Activated CD4-positive, CD25-positive, alpha-beta regulatory T cell treated with anti-CD3 and anti-CD28 coated beads, Interleukin-2, amount 50 U/mL, for 16 hours (primary cell): ENCODE measurements around the gene QKI.

Experiments used
- DNase-seq: peaks from one replicate; pipeline ENCODE4 v3.0.0-alpha.2; 2020; ENCODE audit warnings: low read depth, low spot score

Gene QKI

DNA sequence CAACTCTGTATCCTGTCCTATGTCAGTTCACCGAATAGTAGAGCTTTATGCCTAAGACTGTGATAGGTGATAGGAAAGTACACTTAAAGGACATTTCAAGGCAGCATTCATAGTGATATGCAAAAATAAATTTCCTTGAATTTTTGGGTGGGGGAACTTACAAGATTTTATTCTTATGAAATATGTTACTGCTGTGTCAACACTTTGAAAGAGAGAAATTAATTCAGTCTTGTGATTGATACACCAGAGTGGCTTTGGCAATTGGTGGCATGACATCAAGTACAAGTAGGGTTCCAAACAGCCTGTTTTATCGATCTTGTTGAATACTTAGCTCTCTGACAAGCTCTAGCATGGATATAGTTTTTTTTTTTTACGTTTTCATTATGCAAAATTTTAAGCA, 72.3 kb downstream of the QKI start:
- no peak for DNase-seq

DNA sequence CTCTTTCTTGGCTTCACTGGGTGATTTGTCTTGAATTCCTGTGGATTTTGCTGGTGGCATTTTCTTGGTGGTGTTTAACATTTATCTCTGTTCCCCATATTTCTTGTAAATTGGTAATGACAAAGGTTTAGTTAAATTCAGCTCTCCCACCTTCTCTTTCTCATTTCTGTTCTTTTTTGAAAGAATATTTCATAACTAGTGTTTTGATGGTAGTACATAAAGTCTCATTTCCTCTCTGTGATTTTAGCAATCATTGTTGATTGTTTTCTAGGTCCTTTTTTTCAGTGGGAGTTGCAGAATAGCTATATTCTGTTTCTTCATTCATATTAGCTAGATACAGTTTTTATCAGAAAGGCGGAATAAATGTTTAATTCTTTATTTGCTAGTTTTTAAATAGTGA, 73.1 kb downstream of the QKI start:
- DNase-seq = no peak

DNA sequence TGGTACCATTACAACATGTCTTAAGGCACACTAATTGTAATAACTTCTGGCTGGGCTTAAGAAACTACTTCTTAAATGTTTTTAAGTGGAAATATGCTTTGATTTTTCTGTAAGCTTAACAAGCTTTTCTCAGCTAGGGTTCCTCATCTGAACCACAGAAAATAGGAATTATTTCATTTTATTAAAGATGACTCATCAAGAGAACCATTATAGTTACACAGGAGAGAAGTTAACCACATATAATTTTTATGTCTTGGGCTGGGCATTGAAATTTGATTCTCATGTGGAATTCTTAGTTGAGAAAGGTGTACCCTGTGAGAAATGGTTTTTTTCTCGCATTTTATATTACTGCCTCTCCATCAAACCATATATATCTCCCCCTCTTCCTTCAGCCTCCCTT, 75.1 kb downstream of the QKI start:
- no peak for DNase-seq

DNA sequence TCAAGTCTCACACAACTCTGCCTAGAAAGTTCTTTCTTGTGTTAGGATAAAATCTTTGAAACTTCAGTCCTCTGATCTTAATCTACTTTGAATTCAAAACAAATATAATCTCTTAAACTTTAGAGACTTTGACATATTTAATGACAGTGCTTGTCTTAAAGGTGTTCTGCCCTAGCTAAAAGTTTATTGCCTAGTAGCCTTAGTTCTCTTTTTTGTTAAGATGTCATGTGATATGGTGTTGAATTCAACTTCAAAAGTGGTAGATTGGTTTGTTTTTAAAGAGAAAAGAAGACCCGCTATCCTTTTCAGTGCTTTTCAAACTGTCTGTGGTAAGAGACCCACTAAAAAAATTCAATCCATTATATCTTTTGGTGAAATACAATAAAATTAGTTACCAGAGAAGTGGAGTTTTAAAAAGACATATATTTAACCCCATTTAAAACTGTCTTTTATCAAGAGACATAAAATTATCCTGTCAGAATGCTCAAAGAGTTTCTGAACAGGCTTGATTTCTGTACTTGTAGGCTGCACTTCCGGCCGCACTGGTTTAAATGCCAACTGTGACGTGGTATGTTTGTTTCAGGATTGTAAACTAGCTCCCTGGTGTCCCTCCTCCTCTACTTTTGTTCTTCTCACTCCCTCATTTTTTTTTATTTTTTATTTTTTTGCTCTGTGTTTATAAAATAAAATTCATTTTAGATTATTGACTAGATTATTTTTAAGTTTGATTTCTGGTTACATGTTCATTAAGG, 76.5 kb downstream of the QKI start:
- no peak for DNase-seq

DNA sequence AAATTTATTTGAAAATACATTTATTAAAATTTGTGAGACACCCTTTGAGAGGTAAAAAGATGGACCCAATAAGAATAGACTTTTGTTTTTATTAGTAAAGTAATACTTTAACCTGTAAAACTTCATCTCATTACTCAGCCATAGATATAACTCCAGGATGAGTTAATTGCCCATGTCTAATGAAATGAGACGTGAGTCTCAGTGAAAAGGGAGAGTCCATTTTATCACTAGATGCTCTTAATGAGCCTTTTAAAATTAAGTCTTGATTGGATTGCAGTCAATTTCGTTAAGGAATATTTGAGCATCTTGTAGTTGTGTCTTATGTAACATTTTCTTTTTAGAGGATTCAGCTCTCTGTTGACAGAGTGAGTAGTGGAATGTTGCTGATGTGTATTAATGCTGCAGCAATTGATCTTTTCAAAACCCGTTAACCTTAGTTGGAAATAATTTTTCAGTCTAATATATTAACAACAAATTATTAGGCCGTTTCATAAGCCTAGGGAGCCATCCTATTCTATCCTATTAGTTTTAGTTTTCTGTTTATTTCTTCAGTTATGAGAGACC, 77.3 kb downstream of the QKI start:
- DNase-seq = no peak

DNA sequence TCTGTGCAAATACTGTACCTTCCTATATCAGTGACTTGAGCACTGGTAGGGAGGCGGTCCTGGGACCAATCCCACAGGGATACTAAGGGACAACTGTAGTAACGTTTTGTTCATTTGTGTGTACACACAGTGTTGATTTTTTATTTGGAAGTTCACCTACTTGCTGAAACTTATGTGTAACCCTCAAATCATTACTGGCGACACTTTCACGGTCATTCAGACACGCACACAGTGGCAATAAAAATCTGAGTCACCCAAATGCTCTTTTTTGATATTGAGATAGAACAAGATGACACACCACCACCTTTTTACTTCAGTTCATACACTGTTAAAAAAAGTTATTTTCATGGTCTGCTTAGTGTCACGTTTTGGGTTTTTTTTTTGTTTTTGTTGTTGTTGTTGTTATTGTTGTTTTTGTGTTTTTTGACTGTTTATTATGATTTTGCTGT, 79.8 kb downstream of the QKI start:
- DNase-seq = no peak

DNA sequence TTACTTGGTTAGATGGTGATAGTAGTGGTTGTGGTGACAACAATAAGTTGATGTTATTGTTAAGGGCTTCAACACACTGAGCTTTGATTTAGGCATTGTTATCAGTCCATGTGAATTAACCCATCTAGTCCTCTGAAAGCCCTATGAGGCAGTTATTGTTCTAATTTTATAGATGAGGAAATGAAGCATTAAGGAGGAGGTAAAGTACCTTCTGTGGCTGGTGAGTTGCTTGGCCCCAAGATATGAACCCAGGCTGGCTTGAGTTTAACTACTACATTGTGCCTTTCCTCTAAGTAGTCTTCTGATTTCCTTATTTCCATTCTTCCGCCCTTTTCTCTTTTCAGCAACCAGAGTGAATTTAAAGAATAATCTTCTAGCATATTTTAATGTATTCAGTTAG, 81.7 kb downstream of the QKI start:
- no peak for DNase-seq

DNA sequence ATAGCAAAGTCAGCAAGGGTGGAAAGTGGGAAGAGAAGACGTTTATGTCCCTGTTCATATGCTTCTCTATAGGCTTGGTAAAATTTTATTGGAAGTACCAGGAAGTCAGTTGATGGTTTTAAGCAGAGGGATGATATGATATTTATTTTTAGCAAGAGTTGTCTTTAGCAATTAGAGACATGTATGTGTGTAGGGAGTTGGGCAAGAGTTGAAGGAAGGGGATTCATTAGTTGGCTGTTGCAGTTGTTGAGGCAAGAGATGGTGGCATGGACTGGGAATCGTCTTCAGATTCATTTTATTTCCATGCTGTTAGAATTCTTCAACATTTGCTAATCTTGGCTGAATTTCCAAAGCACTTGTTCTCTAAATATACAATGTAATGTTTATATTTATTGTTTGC, 85.6 kb downstream of the QKI start:
- no peak for DNase-seq

DNA sequence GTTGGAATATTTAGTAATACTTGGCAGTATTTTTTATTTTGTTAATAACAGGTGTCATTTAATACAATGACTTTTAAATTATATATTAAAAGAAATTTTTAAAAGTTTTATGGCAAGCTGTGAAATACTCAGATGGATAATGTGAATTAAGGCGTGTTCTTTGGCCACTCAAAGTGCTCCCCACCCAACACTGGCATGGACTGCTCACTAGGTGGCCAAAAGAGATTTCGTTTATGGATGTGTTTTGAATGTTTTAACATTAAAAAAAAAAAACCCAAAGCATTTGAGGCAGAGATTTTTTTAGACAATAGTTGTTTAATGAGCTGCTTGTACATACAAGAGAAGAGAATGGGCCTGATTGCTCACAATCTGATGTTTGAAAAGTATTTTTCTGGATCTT, 86.5 kb downstream of the QKI start:
- no peak for DNase-seq

DNA sequence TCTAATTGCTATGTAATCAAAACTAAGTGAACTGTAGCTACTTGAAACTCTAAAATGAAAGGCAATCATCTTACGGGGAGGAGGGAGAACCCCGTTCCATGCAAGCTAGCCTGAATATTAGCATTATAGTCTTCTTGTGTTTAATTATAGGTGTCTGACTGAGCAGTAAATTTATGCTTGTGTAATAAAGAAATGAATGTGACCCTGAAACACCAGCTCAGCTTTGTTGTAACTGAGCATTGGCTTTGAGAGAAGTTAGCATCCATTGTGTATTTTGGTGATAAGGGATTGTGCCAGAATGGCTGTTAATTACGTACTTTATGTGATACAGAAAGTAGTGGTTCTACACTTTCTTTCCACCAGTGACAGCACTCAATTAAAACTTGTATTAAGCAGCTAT, 86.9 kb downstream of the QKI start:
- no peak for DNase-seq

DNA sequence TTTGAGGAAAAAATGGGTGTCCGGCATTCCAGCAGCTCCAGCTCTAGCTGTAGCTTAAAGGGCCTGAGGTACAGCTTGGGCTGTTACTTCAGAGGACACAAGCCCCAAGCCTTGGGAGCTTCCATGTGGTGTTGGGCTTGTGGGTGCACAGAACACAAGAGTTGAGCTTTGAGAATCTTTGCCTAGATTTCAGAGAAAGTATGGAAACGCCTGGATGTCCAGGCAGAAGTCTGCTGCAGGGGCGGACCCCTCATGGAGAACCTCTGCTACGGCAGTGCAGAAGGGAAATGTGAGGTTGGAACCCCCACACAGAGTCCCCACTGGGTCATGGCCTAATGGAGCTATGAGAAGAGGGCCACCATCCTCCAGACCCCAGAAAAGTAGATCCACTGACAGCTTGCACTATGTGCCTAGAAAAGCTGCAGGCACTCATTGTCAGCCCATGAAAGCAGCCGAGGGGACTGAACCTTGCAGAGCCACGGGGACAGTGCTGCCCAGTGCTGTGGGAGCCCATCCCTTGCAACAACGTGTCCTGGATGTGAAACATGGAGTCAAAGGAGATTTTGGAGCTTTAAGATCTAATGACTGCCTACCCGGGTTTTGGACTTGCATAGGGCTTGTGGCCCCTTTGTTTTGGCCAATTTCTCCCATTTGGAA, 90.6 kb downstream of the QKI start:
- DNase-seq = no peak

DNA sequence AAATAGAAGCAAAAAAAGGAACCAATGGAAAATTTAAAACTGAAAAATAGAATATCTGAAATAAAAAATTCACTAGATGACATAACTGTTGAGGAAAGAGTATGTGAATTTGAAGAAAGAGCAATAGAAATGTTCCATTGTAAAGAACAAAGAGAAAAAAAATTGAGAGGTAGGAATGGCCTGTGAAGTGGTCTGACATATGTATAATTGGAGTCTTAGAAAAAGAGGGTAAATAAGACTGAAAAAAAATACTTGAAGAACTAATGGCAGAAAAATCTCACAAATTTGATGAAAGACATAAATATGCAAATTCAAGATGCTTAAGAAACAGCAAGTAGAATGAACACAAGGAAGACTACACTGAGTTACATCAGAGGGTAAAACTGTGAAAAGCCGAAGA, 93.4 kb downstream of the QKI start:
- DNase-seq = no peak

DNA sequence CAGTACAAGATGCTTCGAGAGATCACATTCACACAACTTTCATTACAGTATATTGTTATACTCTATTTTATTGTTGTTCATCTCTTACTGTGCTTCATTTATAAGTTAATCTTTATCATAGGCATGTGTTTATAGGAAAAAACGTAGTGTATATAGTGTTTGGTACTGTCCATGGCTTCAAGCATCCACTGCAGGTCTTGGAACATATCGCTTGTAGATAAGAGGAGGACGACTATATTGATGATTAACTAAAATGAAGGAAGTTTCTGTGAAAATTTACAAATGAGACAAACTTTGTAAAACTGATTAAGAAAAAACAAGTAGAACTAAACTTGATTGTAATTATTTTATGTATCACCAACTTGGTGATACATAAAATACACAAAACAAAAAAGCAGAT, 98.5 kb downstream of the QKI start:
- no peak for DNase-seq

DNA sequence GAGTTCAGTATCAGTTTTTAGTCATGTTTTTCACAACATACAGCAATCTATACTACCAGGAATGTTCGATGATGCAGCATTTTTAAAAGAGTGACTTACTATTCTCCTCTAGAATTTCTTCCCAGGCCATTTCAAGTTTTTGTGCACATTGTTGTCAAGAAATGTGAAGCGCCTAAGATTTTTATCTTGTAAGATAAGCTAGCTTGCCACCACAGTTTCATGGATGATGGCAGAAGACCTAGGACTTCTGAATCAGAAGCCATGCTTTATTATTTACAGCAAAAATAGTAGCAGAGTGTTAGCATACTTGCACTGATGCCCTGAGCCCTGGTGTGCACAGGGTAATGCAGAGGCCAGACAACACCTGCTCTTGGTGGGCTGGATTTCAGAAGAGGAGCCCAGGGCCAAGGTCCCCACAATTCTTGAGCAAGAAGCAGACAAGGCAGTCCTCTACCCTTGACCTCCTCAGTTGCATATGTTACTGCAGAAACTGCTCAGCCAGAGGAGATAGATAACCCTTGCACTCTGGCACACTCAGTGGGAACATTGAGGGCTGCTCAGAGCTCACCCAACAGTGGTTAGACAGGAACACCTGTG, 99.2 kb downstream of the QKI start:
- no peak for DNase-seq

DNA sequence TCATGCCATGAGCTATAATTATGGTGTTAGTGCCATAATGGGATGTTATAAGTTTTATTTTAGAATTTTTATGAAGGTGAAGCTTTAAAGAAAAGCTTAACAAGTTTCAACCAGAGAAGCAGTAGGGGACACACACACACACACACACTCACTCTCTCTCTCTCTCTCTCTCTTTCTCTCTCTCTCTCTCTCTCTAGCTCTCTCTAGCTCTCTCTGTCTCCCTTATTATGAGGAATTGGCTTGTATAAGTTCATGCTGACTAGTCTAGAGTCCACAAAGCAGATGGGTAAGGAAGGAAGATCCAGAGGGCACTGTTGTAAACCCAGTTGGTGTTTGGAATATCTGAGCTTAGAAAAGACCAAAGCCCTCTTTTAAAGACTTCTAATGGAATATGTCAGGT, 102.4 kb downstream of the QKI start:
- no peak for DNase-seq

DNA sequence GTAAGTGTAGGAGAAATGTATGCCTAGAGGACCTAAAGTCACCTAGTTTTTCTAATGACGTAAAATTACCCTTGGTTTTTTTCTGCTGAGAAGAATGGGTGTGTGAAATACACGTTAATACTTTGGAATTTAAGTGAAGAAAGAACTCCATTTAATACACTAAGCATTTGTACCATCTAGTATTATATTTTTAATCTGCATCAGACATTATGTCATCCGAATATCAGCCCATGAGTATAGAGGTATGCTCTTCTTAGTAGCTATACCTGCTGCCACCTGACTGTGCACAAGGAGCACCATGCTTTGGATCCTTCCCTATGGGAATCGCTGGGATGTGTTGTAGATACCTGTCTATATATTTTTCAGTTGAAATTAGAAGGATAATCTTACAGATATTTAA, 106.4 kb downstream of the QKI start:
- DNase-seq = no peak

DNA sequence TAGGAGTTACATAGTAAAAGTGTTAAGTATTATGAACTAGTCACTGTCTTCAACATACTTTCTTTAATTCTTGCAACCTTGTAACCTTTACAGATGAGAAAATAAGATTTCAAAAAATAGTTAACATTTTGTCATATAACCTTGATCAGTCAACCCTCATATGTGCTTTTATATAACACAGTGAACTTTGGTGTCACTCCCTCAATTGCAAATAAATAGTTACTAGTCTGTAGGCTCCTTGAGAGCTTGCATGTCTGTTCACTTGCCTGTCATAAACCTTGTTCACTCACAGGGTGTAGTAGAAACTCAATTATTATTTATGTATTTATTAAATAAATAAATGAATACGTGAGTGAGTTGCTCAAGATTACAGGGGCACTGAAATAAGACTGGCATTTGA, 107.5 kb downstream of the QKI start:
- DNase-seq = no peak

DNA sequence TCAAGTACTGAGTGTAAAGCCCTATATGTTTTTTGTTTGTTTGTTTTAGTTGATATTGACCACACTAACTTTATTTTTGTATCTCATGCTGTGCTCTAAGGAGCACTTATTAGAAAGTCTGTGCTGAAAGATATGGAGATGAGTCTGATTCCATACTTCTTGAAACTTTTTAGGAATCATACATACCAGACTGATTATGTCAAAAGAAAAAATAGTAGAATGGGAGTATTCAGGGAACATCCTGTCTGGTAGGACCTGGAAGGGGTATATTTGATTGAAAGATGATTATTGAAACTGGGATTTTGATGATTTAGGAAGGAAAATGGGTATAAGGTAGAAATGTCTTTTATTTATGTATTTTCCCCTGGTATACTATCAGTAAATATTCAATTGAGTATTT, 111.4 kb downstream of the QKI start:
- DNase-seq = no peak

DNA sequence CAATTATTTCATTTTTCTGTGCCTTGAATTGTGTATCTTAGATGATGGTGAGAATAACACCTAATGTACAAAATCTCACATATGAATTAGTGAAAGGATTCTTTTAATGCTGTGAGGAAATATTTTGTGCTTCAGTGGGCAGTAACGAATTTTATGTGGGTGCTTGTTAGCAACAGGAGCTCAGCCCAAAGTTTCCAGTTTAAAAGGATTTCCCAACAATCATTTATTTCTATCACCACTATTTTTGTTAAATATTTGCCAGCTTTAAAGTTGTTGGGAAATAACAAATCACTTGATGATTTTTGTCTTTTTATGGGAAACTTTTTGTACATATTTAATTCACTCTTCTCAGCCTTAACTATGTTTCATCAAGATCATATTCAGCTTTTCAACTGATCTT, 111.8 kb downstream of the QKI start:
- no peak for DNase-seq

DNA sequence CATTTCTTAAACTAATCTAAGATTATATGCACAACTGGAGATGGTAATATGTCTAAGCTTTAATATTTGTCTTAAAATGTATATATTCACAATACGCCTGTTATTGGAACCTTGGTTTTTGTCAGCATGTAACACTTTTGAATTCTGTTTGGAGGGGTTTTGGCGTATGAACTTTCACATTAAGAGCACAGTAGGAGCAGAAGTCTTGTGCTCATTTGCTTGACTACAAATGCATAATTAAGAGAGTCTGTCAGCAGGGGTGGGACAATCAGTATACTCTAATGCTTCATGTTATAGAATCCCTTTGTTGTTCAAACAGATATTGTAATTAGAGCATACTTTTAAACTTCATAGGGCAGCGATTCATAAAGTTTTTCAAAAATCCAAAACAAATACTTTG, 112.8 kb downstream of the QKI start:
- no peak for DNase-seq

DNA sequence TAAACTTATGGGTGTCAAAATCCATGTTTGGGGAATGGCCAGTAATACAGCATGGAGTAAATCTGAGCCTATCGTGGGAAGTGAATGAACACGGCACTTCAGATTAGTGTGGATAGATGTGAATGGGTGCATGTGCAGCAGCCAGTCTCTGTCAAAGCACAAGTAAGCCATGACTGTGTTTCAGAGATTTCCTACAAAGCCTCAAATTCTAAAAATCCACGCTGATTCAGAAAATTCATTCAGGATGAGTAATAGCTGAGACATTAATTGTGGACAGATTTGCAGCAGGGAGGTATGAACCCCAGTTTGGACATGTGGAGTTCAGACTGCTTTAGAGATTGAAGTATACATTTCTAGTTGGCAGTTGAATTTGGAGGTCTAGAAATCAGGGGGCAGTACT, 115.1 kb downstream of the QKI start:
- no peak for DNase-seq

DNA sequence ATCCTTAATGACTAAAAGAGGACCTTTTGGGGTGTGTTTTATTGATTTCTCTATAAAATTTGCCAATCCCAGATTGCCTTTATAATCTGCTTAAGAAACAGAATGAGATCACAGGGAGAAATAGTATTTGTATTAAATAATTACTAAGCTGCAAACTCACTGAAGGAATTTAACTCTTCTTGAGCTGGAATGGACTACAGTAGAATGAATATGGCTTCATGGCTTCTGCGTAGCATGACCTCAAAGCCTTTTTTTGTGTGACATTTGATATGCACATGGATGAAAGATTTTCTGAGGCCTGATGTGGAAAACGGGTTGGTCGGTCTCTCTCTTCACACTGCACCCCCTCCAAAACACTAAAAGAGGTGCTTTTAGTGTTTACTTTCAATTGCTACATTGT, 115.9 kb downstream of the QKI start:
- DNase-seq = no peak

DNA sequence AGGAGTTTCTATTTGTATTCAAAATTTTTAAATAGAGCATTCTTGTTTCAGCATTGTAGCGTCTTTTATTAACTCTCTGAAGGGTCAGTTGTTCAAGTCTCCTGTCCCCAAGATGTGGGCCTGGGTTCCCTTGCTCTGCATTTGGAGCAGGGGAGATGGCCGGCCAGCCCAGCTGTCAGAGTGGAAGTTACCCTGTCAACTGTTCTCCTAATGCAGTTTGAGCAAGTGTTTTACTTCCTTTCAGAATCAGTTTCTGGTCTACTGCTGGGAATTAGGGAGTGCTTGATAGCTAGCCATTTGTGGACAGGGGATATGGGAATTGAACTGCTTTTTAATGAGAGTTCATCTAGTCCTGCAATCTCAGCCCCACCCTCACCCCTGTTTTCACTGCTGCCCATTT, 116.6 kb downstream of the QKI start:
- no peak for DNase-seq
